Measurements from ENCODE around the gene TMEM108.

DNA sequence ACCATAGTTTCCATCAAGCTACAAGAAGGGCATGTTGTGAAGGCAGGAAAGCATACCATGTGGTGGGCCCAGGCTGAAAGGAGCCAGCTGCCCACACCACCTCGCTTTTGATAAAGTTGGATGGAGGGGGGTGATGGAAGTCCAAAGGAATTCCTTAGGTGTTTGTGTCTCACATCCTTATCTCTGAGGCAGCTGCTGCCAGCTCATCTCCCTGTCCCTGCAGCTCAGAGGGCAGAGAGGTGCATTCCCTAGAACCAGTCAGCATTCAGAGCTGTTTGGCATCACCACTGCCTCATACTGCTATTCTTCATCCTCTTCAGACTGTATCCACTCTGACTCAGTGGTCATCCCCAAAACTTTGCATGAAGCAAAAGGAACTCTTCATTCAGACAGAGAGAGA is 220.2 kb downstream of the TMEM108 start:
- TF ChIP-seq, protein P1, sequence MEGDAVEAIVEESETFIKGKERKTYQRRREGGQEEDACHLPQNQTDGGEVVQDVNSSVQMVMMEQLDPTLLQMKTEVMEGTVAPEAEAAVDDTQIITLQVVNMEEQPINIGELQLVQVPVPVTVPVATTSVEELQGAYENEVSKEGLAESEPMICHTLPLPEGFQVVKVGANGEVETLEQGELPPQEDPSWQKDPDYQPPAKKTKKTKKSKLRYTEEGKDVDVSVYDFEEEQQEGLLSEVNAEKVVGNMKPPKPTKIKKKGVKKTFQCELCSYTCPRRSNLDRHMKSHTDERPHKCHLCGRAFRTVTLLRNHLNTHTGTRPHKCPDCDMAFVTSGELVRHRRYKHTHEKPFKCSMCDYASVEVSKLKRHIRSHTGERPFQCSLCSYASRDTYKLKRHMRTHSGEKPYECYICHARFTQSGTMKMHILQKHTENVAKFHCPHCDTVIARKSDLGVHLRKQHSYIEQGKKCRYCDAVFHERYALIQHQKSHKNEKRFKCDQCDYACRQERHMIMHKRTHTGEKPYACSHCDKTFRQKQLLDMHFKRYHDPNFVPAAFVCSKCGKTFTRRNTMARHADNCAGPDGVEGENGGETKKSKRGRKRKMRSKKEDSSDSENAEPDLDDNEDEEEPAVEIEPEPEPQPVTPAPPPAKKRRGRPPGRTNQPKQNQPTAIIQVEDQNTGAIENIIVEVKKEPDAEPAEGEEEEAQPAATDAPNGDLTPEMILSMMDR (IDR thresholded peaks at IDR 0.05): no peak
- no peak for TF ChIP-seq EP300 (IDR thresholded peaks at IDR 0.05)

Measured in suprapubic skin (tissue), 3 donors.